ENCODE results near the gene SLC9A9.

Gene SLC9A9

GRCh38 chr3:143727391-143727790, 120.9 kb downstream of the SLC9A9 start:
- no peak for DNase-seq (ENCODE audit: extremely low spot score)
- CTCF ChIA-PET: interaction anchor here (0.8 to 1.7 kb wide), 4 partner anchors 9 to 15 kb away, joined by 3 to 8 read pairs (median 4); no protein-coding TSS in a partner anchor
- POLR2A ChIA-PET: no interaction called here
- no peak for TF ChIP-seq CTCF (IDR thresholded peaks at IDR 0.05; ENCODE audit: control extremely low read depth, extremely low read depth, low read depth, missing control alignments)

- no peak for TF ChIP-seq CTCF (IDR thresholded peaks at IDR 0.05; ENCODE audit: control extremely low read depth, extremely low read depth, low read depth, missing control alignments)
- CTCF ChIA-PET: interaction anchor here (1.5 kb wide), 1 partner anchor 17 kb away, joined by 4 read pairs; no protein-coding TSS in a partner anchor
These were observed 121.5 kb downstream of the SLC9A9 start for GRCh38 chr3:143726727-143727126.

GRCh38 chr3:143720381-143720780, 127.9 kb downstream of the SLC9A9 start:
- ChIA-PET POLR2A (no interaction called here), CTCF (interaction anchor here (0.8 kb wide), 1 partner anchor 30 kb away, joined by 3 read pairs; no protein-coding TSS in a partner anchor)
- DNase-seq (ENCODE audit: extremely low spot score): no peak
- no peak for TF ChIP-seq CTCF (IDR thresholded peaks at IDR 0.05; ENCODE audit: control extremely low read depth, extremely low read depth, low read depth, missing control alignments)

More at GRCh38 chr3:143726727-143727126, 121.5 kb downstream of the SLC9A9 start:
- no peak for DNase-seq (ENCODE audit: extremely low spot score)
- POLR2A ChIA-PET: no interaction called here

GRCh38 chr3:143718463-143718862, 129.8 kb downstream of the SLC9A9 start:
- ChIA-PET CTCF (interaction anchor here (1.1 kb wide), 1 partner anchor 9 kb away, joined by 4 read pairs; no protein-coding TSS in a partner anchor), POLR2A (no interaction called here)
- TF ChIP-seq CTCF (IDR thresholded peaks at IDR 0.05; ENCODE audit: control extremely low read depth, extremely low read depth, low read depth, missing control alignments): no peak
- DNase-seq (ENCODE audit: extremely low spot score): no peak

- ChIA-PET CTCF (interaction anchor here (1.1 kb wide), 1 partner anchor 10 kb away, joined by 4 read pairs; no protein-coding TSS in a partner anchor), POLR2A (no interaction called here)
- no peak for DNase-seq (ENCODE audit: extremely low spot score)
- TF ChIP-seq CTCF (IDR thresholded peaks at IDR 0.05; ENCODE audit: control extremely low read depth, extremely low read depth, low read depth, missing control alignments): no peak
These were observed 131.5 kb downstream of the SLC9A9 start for GRCh38 chr3:143716731-143717130.

GRCh38 chr3:143712522-143712921, 135.7 kb downstream of the SLC9A9 start:
- DNase-seq (ENCODE audit: extremely low spot score): no peak
- ChIA-PET POLR2A (no interaction called here), CTCF (interaction anchor here (1.1 to 2.2 kb wide), 4 partner anchors 9 to 38 kb away, joined by 3 to 5 read pairs (median 4); no protein-coding TSS in a partner anchor)
- no peak for TF ChIP-seq CTCF (IDR thresholded peaks at IDR 0.05; ENCODE audit: control extremely low read depth, extremely low read depth, low read depth, missing control alignments)
